GM21423 (cell line): ENCODE results near the gene ZBTB25.

Source experiments
- ATAC-seq: cut with Tn5 transposase; IDR thresholded peaks from one replicate; pipeline ENCODE4 v1.9.1; 2021; ENCODE audit warnings: mild to moderate bottlenecking, moderate library complexity; ENCODE audit not compliant: unreplicated experiment

Gene ZBTB25

DNA sequence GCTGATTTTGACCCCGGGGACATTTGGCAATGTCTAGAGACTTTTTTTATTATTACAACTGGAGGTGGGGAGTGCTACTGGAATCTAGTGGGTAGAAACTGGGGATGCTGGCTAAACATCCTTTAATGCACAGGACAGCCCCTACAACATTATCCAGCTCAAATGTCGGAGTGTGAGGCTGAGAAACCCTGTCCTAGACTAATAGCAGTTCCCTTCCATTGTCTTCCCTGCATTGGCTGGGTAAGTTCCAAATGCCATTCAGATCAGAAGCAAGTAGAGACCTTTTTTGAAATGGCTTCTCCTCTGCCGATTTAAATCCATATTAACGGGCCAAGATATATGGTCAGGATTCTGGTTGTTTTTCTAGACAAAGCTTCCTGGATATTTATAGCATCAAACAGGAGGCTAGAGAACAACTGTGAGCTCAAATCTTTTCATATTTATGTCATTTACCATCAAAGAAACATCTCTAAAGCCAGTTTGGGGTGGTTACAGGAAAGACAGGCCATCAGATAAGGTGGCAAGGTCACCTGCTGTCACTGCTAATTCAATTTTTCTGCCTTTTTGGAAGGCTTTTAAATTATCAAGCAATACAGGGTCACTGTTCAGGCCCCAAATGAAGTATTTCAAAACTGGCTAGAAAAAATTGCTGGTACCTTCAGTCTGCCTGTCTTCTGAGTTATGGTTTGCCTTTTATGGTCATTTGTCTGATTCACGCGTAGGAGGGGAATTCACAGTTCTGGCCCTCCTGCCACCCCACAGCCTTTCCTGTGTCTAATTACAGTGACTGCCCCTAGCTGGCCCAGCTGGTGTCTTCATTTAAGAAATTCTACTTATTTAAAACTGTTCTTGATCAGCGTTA, 58.4 kb downstream of the ZBTB25 start:
- peak; percentile 93 for ATAC-seq

DNA sequence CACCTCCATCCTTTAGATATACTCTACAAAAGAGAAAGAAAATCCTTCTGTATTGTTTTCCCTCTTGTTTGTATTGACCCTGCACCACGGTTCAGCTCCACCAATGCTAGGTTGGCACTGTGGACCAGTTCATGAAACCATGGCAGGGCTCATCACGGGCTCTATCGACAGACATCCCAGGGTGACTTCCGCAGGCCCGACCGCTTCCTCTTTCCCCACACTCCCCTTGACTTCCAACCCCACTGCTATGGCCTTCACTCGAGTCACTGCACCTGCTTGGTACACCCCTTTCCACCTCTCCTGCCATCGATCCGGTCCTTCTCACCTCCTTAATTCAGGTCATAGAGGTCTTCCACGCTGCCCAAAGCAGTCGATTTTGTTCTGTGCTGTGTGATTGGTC, 59.5 kb downstream of the ZBTB25 start:
- no peak for ATAC-seq

DNA sequence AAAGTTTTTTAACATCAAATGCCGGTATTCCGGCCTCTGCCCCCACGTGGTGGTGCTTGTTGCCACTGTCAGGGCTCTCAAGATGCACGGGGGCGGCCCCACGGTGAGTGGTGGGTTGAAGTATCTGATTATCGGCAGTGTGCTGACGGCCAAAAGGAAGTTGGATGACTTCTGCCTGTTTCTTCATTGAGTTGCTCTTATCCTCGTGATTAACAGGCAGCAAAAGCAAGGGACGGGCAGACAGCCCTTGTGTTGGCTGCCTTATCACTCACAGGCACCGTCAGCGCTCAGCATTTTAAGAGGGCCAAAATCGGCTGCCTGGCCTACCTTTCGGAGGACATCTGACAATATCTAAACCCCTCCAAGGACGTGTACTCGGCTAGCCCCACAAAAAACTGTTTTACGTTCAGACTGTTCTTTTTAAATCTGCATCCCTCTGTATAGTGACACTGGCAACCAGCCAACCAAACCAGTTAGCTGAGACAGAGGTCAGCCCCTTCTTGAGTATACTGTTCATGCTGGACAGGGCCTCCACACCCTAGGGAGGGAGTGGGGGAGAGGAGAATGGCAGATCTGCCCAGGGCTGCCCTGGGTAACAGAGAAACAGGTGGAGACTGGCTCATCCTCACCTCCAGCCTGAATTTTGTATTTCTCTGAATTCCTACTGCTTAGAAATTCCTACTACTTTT, 61.2 kb downstream of the ZBTB25 start:
- ATAC-seq = no peak

DNA sequence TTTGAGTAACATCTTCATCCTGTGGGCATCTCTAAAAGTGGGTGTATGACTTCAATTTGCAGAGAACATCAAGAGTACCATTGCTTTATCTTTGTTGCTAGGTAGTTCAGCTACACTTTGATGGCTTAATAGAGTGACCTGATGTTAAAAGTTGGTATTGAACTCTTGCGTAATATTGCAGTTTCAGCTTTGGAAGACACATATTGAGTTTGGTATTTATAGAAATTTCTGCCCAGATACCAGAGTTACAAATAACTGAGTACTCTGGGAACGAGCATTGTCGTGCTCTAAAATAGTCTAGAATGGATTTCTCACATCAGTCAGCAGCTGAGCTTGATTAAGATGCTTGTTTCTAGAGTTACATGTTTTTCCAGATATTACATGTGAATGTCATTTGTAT, 63.1 kb downstream of the ZBTB25 start:
- ATAC-seq = no peak

DNA sequence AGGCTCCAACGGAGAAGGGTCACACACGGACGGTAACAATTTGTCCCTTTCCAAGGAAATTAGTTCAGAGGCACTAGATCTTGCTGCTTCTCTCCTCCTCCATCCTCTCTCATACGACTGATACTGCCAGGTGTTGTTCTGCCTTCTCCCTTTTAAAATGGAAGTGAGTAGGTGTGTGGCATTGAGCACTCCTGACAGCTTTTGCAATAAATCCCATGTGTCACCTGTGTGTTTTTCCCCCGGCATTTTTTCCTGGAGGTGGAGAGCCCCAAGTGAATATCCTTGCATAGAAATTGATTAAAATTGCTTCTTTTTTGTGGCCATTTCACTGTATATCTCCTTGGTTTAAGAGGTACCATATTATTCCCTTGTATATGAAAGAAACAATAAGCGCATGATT, 64.5 kb downstream of the ZBTB25 start:
- no peak for ATAC-seq

DNA sequence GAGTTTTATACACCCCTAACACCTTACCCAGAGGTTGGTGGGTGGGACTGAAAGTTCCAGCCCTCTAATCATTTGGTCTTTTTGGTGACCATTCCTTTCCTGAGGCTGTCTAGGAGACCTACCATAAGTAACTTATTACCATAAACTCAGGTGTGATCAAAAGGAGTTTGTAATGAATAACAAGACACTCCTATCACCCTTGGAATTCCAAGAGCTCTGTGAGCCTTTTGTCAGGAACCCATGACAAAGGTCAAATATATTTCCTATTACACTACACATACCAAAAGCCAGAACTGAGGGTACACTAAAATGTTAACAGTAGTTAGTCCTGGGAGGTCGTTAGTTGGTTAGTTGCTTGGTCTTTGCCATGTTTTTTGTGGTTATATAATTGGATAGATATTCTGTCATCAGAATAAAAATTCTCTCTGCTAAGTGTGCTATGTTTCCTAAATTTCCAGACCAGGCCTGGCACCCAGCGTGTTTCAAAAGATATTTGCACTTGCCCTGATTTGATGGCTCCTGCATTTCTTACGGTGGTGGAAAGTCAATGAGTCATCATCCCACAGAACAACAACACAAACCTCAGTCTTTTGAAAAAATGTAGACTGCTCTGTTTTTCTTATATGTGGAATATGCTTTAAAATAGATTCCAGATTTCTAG, 65.3 kb downstream of the ZBTB25 start:
- no peak for ATAC-seq

DNA sequence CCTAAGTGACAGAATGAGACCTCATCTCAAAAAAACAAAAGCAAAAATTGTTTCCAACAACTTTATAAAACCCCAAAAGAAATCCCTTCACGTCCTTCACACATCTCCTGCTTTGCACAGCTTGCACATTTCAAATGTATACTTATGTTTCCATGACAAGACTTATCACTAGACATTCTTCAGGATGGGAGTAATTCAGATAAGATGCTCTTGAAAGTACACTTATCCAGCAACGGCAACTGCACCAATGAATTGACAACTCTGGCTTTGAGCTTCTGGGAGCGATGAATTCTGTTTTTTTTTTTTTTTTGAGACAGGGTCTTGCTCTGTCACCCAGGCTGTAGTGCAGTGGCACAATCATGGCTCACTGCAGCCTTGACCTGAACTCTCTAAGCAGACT, 69.1 kb downstream of the ZBTB25 start:
- ATAC-seq = no peak

DNA sequence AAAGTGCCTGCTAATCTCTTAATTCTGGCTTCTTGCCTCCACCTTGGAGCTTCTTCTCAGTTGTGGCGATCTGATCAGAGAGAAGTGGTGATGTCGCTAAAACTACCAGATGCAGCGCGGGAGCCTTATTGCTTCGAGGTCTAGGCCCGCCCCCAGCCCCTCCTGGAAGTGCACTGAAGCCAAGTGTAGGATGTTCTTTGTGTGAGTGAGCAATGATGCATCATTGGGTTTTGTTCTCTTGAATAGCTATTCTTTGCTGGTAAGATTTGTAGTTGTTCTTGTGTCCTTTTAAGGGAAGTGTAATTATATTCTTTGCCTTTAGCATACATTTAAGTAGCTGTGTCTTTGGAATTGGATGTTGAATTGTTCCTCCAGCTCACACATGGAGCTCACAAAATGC, 79.7 kb downstream of the ZBTB25 start:
- ATAC-seq = no peak

DNA sequence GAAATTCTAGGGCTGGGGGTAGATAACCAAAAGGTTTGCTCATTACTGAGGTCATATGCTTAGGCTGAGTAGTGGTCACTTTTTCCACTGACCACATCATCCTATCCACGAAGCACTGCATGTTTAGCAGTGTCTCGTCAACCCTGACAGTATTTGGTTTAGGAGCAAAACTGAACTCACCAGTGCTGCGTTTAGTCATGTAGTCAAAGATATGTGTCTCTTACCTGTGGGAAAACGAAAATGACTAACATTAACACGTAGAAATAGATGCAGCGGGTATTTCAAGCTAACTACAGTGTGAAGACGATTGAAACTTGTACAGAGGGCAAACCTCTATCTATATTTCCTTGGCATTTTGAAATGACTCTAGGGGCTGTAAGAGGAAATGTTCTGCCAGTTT, 80.9 kb downstream of the ZBTB25 start:
- no peak for ATAC-seq

DNA sequence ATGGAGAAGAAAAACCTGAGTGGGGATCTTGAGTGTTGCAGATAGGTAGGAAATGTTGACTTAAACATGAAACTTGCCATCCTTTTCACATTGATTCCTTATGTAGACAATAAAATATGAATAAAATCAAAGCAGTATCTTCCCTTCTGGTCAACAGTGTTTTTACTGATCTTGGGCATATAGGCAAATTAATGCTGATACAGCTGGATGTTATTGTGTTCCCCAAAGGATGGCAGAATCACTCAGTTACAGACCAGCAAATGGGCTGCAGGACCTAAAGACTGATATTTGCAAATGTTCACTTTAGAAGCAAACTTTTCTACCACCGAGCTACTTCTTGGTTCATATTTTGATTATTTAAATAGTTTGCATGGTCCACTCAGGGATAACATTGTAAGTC, 81.6 kb downstream of the ZBTB25 start:
- ATAC-seq = no peak

DNA sequence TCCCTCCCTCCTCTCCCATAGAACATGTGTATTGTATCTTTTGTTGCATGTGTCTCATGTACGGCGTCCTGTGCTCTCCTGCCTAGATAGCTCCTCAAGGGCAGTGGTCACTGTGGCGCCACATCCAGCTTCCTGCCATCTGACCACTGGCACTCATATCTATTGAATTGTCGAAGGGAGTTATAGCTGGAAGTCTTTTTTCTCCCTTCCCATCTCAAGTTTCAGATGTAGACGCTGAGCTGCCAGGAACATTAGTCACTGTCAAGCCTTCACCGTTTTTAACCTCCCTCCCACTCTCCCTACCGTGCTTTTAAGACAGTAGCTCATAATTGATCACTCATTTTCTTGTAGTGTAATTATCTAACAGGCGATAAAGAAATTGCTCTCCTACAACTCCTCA, 82.5 kb downstream of the ZBTB25 start:
- ATAC-seq = no peak

DNA sequence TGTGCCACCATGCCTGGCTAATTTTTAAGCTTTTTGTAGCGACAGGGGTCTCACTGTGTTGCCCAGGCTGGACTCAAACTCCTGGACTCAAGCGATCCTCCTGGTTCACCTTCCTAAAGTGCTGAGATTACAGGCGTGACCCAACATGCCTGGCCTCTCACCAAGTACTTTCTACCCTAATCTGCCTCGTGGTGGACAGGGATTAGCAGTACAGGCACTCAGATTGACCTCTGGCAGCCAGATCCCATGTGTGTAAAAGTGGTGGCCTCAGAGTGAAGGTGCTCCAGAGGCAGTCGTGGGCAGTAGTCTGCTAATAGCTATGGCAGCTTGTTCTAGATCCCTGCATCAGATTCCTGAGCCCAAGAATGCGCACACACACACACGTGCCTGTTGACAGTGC, 84.6 kb downstream of the ZBTB25 start:
- no peak for ATAC-seq

DNA sequence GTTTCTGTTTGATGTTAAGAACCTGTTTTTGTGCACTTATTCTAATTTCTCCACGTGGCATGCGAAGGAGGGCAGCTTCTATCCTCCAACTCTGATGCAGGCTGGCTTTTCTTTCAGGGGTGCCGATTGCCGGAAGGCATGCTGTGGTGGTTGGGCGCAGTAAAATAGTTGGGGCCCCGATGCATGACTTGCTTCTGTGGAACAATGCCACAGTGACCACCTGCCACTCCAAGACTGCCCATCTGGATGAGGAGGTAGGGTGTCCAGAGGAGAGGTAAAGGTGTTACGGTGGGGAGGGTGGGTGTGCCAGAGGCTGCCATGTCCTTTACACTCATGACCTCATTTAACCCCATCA, 85.9 kb downstream of the ZBTB25 start:
- ATAC-seq = no peak

DNA sequence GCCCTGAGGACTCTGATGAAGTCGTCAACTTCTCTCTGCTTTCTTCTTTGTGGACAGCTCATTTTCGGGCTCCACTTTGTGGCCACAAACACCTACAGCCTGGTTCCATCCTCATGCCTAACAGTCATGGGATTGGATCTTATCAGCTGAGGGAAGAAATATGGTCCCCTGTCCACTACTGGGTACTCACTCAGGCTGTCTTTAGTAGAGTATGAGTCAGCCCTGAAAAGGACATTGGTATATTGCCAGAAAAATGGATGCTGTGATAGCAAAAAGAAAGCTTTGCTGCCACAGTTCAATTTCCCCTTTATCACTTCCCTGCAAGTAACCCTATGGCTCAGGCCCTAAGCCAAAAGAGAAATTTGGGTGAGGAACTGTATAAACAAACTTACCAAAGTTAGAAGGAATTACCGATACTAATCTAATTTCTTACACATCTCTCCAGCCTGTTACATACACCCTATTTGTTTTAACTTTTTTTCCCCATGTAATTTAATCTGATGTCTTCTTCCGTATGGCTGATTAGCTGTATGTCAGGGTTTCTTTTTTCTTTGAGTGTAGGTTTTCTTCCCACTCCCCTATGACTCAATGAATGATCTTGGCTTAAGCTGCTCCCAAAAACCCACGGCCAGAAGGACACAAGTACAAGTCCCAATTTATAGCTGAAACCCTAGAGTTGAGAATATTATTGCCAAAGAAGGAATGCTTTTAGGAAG, 86.4 kb downstream of the ZBTB25 start:
- no peak for ATAC-seq

DNA sequence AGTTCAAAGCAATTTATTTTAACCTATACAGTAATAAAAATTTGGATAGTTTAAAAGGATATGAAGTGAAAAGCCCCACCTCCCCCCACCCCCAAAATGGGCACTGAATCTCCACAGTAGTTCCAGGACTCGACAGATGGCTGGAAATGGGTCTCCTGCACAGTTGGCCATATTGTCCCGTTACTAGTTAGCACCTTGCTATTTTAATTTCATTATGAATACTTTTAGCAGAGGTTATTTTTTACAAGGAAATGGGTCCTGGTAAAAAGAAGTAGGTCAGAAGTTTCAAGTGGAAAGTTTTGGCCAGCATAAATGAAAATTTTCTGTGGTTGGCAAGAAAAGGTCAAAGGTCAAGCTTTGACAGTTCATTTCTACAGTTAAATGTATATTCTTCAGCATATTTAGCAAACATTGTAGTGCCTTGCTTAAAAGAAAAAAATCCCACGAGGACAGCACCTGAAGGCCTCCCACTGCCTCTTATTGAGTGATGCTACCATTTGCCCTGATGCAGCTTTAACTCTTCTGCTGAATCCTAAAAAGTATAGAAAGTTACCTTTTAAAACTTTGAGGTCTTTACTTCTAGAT, 87.2 kb downstream of the ZBTB25 start:
- no peak for ATAC-seq

DNA sequence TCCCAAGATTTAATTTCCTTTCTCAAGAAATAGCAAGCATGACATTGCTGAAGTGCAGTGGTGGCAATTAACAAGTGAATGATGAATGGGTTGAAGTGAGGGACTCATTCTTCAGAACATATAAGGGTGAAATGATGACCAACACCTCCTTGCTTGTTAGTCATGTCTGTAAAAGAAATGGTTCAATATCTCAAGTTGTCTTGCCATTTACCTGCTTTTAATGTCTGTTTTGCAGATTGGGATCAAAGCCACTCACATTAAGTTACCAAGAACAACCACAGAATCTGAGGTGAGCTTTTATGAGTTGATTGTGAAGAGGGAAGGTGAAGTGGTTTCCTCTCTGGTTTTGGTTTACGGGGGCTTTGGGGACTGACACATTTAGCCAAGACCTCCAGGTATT, 91.4 kb downstream of the ZBTB25 start:
- ATAC-seq = no peak

DNA sequence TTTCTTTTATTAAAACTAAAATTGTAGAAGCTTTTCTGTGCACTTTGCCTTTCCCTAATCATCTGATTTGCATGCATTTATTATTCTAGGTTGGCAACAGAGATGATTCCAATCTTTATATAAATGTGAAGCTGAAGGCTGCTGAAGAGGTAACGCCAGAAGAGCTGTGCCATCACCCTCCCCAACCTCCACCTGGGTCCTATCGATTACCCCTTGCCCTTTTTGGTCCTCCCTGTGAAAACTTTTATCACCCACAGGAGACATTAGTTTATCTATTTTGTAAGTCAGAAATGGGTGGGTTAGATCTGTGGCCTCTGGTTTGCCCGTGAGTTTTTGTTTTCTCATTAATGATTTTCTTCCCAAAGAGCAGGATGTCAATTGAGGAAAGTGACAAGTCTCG, 92.6 kb downstream of the ZBTB25 start:
- no peak for ATAC-seq

DNA sequence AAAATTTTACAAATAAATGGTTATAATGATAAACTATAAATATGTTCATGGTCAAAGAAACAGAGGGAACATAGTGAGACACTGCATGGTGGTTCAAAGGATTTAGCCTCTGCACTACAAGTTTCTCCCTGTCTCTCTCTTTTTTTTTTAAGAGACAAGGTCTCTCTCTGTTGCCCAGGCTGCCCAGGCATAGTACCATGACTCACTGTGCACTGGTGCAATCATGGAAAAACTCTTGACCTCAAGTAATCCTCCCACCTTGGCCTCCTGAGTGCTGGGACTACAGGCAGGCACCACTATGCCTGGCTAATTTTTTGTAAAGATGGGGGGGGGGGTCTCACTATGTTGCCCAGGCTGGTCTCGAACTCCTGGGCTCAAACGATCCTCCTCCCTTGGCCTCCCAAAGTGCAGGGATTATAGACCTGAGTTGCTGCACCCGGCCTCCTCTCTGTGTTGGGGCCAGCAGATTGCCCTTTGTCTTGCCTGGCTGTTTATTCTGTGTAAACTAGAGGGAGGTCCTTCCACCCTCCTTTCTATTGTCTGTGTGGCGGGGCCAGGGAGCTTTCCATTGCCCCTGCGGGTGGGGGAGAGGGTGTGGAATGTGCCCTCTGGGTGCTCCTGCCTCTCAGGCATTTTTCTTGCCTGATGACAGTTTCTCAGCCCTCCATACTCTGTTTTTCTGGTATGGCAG, 93.4 kb downstream of the ZBTB25 start:
- no peak for ATAC-seq

DNA sequence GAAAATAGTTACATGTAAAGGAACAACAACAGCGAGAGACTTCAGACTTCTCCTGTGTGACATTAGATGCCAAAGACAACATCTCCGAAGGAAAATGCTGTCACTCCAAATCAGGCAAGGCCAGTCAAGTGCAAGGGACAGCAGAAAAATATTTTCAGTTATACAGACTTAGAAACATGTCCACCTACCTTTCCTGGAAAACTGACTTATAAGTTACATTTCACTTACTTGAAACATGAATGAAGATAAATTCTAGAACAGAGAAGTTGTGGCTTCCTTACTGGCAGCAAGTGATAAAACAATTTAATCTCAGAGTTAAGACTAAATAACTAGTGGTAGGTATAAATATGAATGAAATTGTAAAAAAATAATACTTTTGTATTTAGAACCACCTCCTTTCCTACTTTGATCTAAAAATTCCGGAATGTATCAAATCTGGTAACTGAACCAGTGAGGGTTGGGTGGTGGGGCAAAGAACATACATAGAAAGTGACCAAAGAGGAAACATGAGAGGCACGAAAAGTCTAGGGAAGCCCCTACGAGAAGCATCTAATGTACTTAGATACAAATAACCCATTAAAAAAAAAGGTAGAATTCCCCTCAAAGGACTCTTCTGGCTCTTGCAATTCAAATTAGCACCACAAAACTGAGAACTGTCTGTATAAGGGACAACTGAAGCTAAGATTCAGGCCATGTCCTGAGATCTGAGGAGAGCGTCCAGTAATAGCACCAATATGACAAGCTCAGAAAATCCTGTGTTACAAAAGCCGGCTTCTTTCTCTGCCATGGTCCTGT, 94.3 kb downstream of the ZBTB25 start:
- ATAC-seq = no peak

DNA sequence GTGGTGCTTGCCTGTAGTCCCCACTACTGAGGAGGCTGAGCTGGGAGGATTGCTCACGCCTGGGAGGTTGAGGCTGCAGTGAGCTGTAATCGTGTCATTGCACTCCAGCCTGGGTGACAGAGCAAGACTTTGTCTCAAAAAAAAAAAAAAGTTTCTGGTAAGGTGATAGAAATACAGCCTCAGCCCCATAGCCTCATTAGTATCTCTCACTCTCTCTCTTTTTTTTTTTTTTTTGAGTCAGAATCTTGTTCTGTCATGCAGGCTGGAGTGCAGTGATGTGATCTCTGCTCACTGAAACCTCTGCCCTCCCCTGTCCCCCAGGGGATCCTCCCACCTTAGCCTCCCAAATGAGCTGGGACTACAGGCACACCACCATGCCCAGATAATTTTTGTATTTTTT, 96.3 kb downstream of the ZBTB25 start:
- no peak for ATAC-seq
